Activated CD4-positive, alpha-beta T cell treated with anti-CD3 and anti-CD28 coated beads for 36 hours (primary cell): ENCODE measurements around the gene CENPP. TPM values are rescaled to one million over a fixed set of nuclear protein-coding genes. Genes with fewer than 3 reads are reported as not detected.

Experiments
- ATAC-seq: fragments of 200-7000 bp; cut with Tn5 transposase; one replicate; pipeline ENCODE4 v1.10.0; 2021; ENCODE audit warnings: mild to moderate bottlenecking, moderate library complexity
- CTCF ChIA-PET: fragments of 350-600 bp; sonication (Branson Sonifier 250); formaldehyde crosslinking; loops from one replicate; lab custom pipeline; 2021; ENCODE audit warnings: antibody characterized with exemption; lab: Charles Lee
- POLR2A ChIA-PET: fragments of 350-600 bp; sonication (Branson Sonifier 250); formaldehyde crosslinking; loops from one replicate; lab custom pipeline; 2021; ENCODE audit warnings: antibody characterized with exemption, inconsistent platforms; lab: Charles Lee
- DNase-seq: peaks from one replicate; pipeline ENCODE4 v3.0.0-alpha.2; 2020
- H3K27ac Mint-ChIP-seq: one replicate; pipeline ENCODE4 v1.8.0; 2021; ENCODE audit warnings: mixed read lengths
- H3K27me3 Mint-ChIP-seq: one replicate; pipeline ENCODE4 v1.8.0; 2021; ENCODE audit warnings: mixed read lengths
- H3K36me3 Mint-ChIP-seq: one replicate; pipeline ENCODE4 v1.8.0; 2021; ENCODE audit warnings: low read depth, mixed read lengths
- H3K4me1 Mint-ChIP-seq: one replicate; pipeline ENCODE4 v1.8.0; 2021; ENCODE audit warnings: mixed read lengths
- H3K4me3 Mint-ChIP-seq: one replicate; pipeline ENCODE4 v1.8.0; 2021; ENCODE audit warnings: mild to moderate bottlenecking, moderate library complexity, mixed read lengths
- H3K9me3 Mint-ChIP-seq: one replicate; pipeline ENCODE4 v1.8.0; 2021; ENCODE audit warnings: low read depth, mixed read lengths
- intact Hi-C, 2 experiments: fragments of 100-400 bp; cut with DNase I in 1 of 2; cut with micrococcal nuclease in 1 of 2; formaldehyde crosslinking; loops; one replicate each; pipeline versions ENCODE4 v1.14.2 to v1.15.1; 2022 to 2024; cut with DNase I, micrococcal nuclease
- total RNA-seq, 2 experiments: library from RNA; stranded (reverse); gene quantifications; one replicate each; pipeline ENCODE4 v1.2.3, GENCODE V29; 2021

Gene CENPP
- total RNA-seq, 2 experiments from 2014 or later, result 22.8 to 32.3 TPM

DNA sequence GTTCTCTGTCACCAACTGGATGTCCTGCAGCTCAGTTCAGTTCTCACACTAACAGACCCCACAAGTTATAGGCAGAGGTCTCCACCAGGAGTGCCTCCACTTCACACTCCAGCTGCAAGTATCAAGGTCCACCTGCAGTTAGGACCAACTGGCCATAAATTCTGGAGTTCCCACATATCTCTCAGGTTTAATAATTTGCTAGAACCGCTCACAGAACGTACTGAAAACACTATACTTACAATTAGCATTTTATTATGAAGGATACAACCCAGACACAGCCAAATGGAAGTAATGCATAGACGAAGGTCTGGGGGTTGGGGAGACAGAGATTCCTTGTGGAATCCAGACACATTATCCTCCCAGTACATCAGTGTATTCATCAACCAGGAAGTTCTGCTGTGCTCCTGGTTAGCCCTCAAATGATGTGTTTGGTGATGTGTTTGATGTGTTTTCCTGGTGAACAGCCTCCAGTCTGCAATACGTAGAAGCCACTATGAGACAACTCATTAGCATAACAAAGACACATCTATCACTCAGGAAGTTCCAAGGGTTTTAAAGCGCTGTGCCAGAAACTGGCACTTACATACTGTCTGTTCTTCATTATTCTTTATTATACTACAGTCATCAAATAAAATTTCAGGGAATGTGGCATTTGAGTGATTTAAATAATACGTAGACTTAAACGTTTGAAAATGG lies 53.3 kb downstream of the CENPP start:
- Mint-ChIP-seq H3K27ac (no peak overlapping the region), H3K4me3 (no peak overlapping the region), H3K27me3 (no peaks in the 10 kb centered on the region), H3K4me1 (peaks cover 17% of the 10 kb centered on the region), H3K36me3 (peaks cover 19% of the 10 kb centered on the region), H3K9me3 (peaks cover 9% of the 10 kb centered on the region)
- CTCF ChIA-PET, result no interaction called here
- POLR2A ChIA-PET, result no interaction called here
- no peak for DNase-seq
- intact Hi-C loops, result no loop called here
- peak; percentile 57 for ATAC-seq

GRCh38 chr9:92380603-92381002 lies 54.9 kb downstream of the CENPP start:
- DNase-seq (no peak), ATAC-seq (no peak)
- H3K9me3 Mint-ChIP-seq, result peaks cover 1% of the 10 kb centered on the region
- H3K36me3 Mint-ChIP-seq, result peaks cover 9% of the 10 kb centered on the region
- CTCF ChIA-PET, result interaction anchor here (0.8 kb wide), 1 partner anchor 12 kb away, joined by 3 read pairs; no protein-coding TSS in a partner anchor
- POLR2A ChIA-PET, result no interaction called here
- peaks cover 17% of the 10 kb centered on the region for H3K4me1 Mint-ChIP-seq
- intact Hi-C loops, result no loop called here
- H3K4me3 Mint-ChIP-seq, result no peak overlapping the region
- H3K27me3 Mint-ChIP-seq, result no peaks in the 10 kb centered on the region
- no peak overlapping the region for H3K27ac Mint-ChIP-seq

- Mint-ChIP-seq H3K27ac (no peak overlapping the region), H3K4me1 (peaks cover 20% of the 10 kb centered on the region), H3K27me3 (no peaks in the 10 kb centered on the region), H3K9me3 (no peaks in the 10 kb centered on the region), H3K4me3 (no peak overlapping the region), H3K36me3 (no peaks in the 10 kb centered on the region)
- ChIA-PET CTCF (no interaction called here), POLR2A (no interaction called here)
- ATAC-seq (no peak), DNase-seq (no peak)
- intact Hi-C loops, result no loop called here
Measured at GRCh38 chr9:92381775-92382174, 56.0 kb downstream of the CENPP start.

DNA sequence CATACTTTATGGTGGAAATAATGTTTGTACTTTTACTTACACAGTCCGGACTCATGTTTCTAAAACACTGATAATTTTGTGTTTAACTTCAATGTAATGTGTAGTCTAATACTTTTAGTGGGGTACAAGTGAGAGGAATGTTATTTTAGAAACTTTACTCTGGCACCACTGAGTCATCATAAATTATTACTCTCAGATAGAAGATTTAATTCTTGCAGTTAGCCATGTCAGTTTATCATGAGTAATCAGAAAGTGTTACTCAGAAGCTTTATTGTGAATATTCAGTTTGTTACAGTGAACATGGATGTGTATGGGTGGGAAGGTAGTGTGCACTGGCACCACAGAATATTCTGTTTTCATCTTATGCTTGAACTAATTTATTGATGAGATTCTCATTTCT lies 58.6 kb downstream of the CENPP start:
- intact Hi-C loops, result no loop called here
- no peak for ATAC-seq

DNA sequence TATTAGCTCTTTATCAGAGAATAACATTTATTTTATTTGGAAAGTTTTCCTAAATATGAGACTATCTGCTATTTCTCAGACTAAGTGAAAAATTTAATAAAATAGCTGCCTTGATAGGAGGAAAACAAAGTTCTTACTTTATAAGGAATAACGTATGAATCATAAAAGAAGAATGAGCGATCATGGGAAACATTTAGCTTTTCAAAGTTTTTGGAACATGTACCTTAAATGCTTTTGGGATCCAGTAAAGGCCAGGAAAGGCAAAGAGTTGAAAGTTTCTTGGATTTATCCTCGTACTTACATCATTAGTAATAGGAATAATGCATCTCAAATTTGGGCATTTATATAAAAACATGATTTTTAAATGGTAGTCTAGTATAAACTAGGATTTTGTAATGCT lies 59.2 kb downstream of the CENPP start:
- intact Hi-C loops, result no loop called here
- DNase-seq, result no peak
- CTCF ChIA-PET, result interaction anchor here (0.8 kb wide), 1 partner anchor 16 kb away, joined by 4 read pairs; no protein-coding TSS in a partner anchor
- no peaks in the 10 kb centered on the region for H3K36me3 Mint-ChIP-seq
- H3K27ac Mint-ChIP-seq, result no peak overlapping the region
- POLR2A ChIA-PET, result interaction anchor here (0.7 kb wide), 1 partner anchor 283 kb away, joined by 4 read pairs; no protein-coding TSS in a partner anchor
- no peak for ATAC-seq
- H3K4me3 Mint-ChIP-seq, result no peak overlapping the region
- peaks cover 3% of the 10 kb centered on the region for H3K4me1 Mint-ChIP-seq
- H3K27me3 Mint-ChIP-seq, result no peaks in the 10 kb centered on the region
- no peaks in the 10 kb centered on the region for H3K9me3 Mint-ChIP-seq

More for the DNA sequence above, 58.6 kb downstream of the CENPP start:
- Mint-ChIP-seq H3K9me3 (no peaks in the 10 kb centered on the region), H3K27me3 (no peaks in the 10 kb centered on the region), H3K36me3 (no peaks in the 10 kb centered on the region), H3K27ac (no peak overlapping the region), H3K4me3 (no peak overlapping the region), H3K4me1 (peaks cover 4% of the 10 kb centered on the region)
- no peak for DNase-seq
- ChIA-PET CTCF (no interaction called here), POLR2A (no interaction called here)

- Mint-ChIP-seq H3K27me3 (no peaks in the 10 kb centered on the region), H3K9me3 (no peaks in the 10 kb centered on the region), H3K4me1 (peaks cover 3% of the 10 kb centered on the region), H3K4me3 (no peak overlapping the region), H3K36me3 (no peaks in the 10 kb centered on the region), H3K27ac (no peak overlapping the region)
- ChIA-PET POLR2A (interaction anchor here (0.7 kb wide), 1 partner anchor 282 kb away, joined by 4 read pairs; no protein-coding TSS in a partner anchor), CTCF (interaction anchor here (0.8 kb wide), 1 partner anchor 16 kb away, joined by 4 read pairs; no protein-coding TSS in a partner anchor)
- intact Hi-C loops, result no loop called here
- DNase-seq, result no peak
- ATAC-seq, result no peak
Measured at GRCh38 chr9:92385477-92385876, 59.7 kb downstream of the CENPP start.

GRCh38 chr9:92385953-92386352 lies 60.2 kb downstream of the CENPP start:
- ChIA-PET POLR2A (no interaction called here), CTCF (no interaction called here)
- ATAC-seq (peak; percentile 26), DNase-seq (no peak)
- Mint-ChIP-seq H3K27me3 (no peaks in the 10 kb centered on the region), H3K4me1 (peaks cover 3% of the 10 kb centered on the region), H3K27ac (no peak overlapping the region), H3K4me3 (no peak overlapping the region), H3K9me3 (no peaks in the 10 kb centered on the region), H3K36me3 (no peaks in the 10 kb centered on the region)
- intact Hi-C loops, result no loop called here

- no peaks in the 10 kb centered on the region for H3K4me1 Mint-ChIP-seq
- POLR2A ChIA-PET, result no interaction called here
Measured at GRCh38 chr9:92392690-92393089, 66.9 kb downstream of the CENPP start.

GRCh38 chr9:92393686-92394085 lies 67.9 kb downstream of the CENPP start:
- Mint-ChIP-seq H3K27me3 (no peaks in the 10 kb centered on the region), H3K4me1 (no peaks in the 10 kb centered on the region), H3K27ac (no peak overlapping the region), H3K4me3 (no peak overlapping the region), H3K9me3 (no peaks in the 10 kb centered on the region), H3K36me3 (no peaks in the 10 kb centered on the region)
- no peak for DNase-seq
- intact Hi-C loops, result no loop called here
- CTCF ChIA-PET, result no interaction called here
- ATAC-seq, result no peak
- POLR2A ChIA-PET, result no interaction called here

More at GRCh38 chr9:92392690-92393089, 66.9 kb downstream of the CENPP start:
- no peak overlapping the region for H3K27ac Mint-ChIP-seq
- H3K27me3 Mint-ChIP-seq, result no peaks in the 10 kb centered on the region
- ATAC-seq (no peak), DNase-seq (no peak)
- H3K4me3 Mint-ChIP-seq, result no peak overlapping the region
- intact Hi-C loops, result no loop called here
- H3K9me3 Mint-ChIP-seq, result no peaks in the 10 kb centered on the region
- CTCF ChIA-PET, result no interaction called here
- no peaks in the 10 kb centered on the region for H3K36me3 Mint-ChIP-seq

GRCh38 chr9:92395617-92396016 lies 69.9 kb downstream of the CENPP start:
- intact Hi-C loops, result no loop called here
- no peaks in the 10 kb centered on the region for H3K9me3 Mint-ChIP-seq
- no peak overlapping the region for H3K27ac Mint-ChIP-seq
- H3K4me3 Mint-ChIP-seq, result no peak overlapping the region
- H3K4me1 Mint-ChIP-seq, result no peaks in the 10 kb centered on the region
- H3K36me3 Mint-ChIP-seq, result no peaks in the 10 kb centered on the region
- H3K27me3 Mint-ChIP-seq, result no peaks in the 10 kb centered on the region
- DNase-seq (no peak), ATAC-seq (no peak)
- CTCF ChIA-PET, result no interaction called here
- POLR2A ChIA-PET, result interaction anchor here (0.6 kb wide), 1 partner anchor 75 kb away, joined by 3 read pairs; no protein-coding TSS in a partner anchor

- H3K27ac Mint-ChIP-seq, result no peak overlapping the region
- CTCF ChIA-PET, result no interaction called here
- intact Hi-C loops, result no loop called here
- no peaks in the 10 kb centered on the region for H3K9me3 Mint-ChIP-seq
- no peak overlapping the region for H3K4me3 Mint-ChIP-seq
- no peaks in the 10 kb centered on the region for H3K36me3 Mint-ChIP-seq
- H3K27me3 Mint-ChIP-seq, result no peaks in the 10 kb centered on the region
- no peak for DNase-seq
- POLR2A ChIA-PET, result no interaction called here
- no peak for ATAC-seq
- peaks cover 5% of the 10 kb centered on the region for H3K4me1 Mint-ChIP-seq
Measured at GRCh38 chr9:92397853-92398252, 72.1 kb downstream of the CENPP start.

- no peak overlapping the region for H3K27ac Mint-ChIP-seq
- no peaks in the 10 kb centered on the region for H3K9me3 Mint-ChIP-seq
- peaks cover 3% of the 10 kb centered on the region for H3K36me3 Mint-ChIP-seq
- POLR2A ChIA-PET, result no interaction called here
- intact Hi-C loops, result no loop called here
- no peak overlapping the region for H3K4me3 Mint-ChIP-seq
- no peaks in the 10 kb centered on the region for H3K27me3 Mint-ChIP-seq
- CTCF ChIA-PET, result no interaction called here
- peaks cover 28% of the 10 kb centered on the region for H3K4me1 Mint-ChIP-seq
- ATAC-seq (no peak), DNase-seq (no peak)
Measured at GRCh38 chr9:92402360-92402759, 76.6 kb downstream of the CENPP start.
